Testis (tissue), 2 donors: ENCODE measurements around the gene SPP1.

Experiments used
- CTCF ChIP-seq, 3 experiments: fragments of 450-650 bp in 2 of 3; fragments of 200-600 bp in 1 of 3; sonication (generic) in 1 of 3; IDR thresholded peaks; one replicate each; pipeline ENCODE4 v1.5.1; 2016 to 2019; ENCODE audit warnings: antibody characterized with exemption in 3 of 3, mild to moderate bottlenecking in 2 of 3, moderate library complexity in 1 of 3
- POLR2A ChIP-seq: fragments of 450-650 bp; IDR thresholded peaks from one replicate; pipeline ENCODE4 v1.6.1; 2017; ENCODE audit warnings: antibody characterized with exemption, mild to moderate bottlenecking, moderate library complexity

DNA sequence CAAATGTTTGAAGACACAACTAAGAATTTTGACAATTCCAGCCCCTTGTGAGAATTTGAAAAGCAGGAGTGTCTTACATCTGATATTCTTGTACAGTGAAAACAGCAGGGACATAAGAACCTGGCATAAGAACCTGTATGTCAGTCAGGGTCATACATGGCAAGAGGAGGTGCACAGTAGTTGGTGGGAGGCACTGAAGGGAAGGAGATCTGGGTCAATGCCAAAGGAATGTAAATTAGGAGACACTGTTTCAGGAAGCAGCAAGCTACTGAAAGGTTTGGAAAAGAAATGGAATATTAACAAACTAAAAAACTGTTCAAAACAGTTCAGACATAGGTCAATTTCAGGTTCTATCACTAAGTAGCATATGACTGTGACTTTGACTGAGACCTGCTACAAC lies 25.0 kb upstream of the SPP1 start:
- TF ChIP-seq POLR2A (no peak), CTCF (IDR thresholded peaks at IDR 0.05) (no peak)
